Peyer's patch (tissue), 4 donors: ENCODE measurements around the gene HSFX3.

Experiments
- CTCF ChIP-seq, 6 experiments: fragments of 450-650 bp in 4 of 6; fragments of 200-600 bp in 2 of 6; sonication (generic) in 1 of 6; IDR thresholded peaks; one replicate each; pipeline ENCODE4 v1.5.1; 2017 to 2019; ENCODE audit warnings: antibody characterized with exemption in 6 of 6, mild to moderate bottlenecking in 3 of 6, moderate library complexity in 1 of 6
- POLR2A ChIP-seq, 2 donors: fragments of 450-650 bp; IDR thresholded peaks; one replicate each; pipeline ENCODE4 v1.5.1; 2017; ENCODE audit warnings: antibody characterized with exemption in 2 of 2, mild to moderate bottlenecking in 2 of 2, moderate library complexity in 2 of 2

GRCh38 chrX:149568701-149569296 is 19.1 kb upstream of the HSFX3 start:
- TF ChIP-seq CTCF (IDR thresholded peaks at IDR 0.05) (no peak), POLR2A (IDR thresholded peaks at IDR 0.05) (no peak)
